ENCODE measurements around the gene RPS6KC1. TPM values are rescaled to one million over a fixed set of nuclear protein-coding genes. Genes with fewer than 3 reads are reported as not detected.

The RPS6KC1 gene
- total RNA-seq, 1 donor from 2014 or later = 32.6 TPM

DNA sequence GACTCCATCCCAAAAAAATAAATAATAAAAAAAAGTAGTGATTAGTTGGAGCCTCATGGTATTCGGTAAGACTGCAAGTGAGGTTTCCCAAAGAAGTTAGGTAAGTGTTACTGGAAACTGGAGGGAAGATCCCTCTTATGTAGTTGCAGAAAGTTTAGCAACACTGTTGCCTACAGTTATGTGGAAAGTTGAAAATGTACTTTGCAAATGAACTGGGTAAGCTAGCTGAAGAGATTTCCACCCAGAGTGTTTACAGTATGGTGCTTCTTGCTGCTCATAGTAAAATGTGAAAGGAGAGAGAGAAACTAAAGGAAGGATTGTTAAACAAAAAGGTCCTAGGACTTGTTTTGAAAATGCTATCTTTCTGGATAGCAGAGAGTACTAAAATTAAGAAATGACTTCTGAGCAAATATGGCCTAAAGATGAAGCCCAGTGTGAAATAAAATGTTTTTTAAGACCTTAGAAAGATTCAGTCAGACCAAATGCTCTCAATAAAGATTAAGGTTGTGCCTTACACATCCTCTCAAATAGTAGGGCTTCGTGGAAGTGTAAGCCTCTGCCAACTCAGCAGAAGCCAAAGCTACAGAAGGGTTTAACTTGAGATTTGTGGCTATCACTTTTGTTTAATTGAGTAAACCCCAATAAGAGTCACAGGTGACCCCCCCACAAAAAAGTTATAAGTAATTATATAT is 31.5 kb downstream of the RPS6KC1 start:
- no peaks in the 10 kb centered on the region for H3K4me1 ChIP-seq
- H3K4me3 ChIP-seq = no peak overlapping the region
- H2AFZ ChIP-seq (replicated peaks) = no peak overlapping the region
- H3K27ac ChIP-seq = no peak overlapping the region
- Mint-ChIP-seq H3K4me3 (no peak overlapping the region), H3K27me3 (ENCODE audit: insufficient read depth, low read depth) (no peaks in the 10 kb centered on the region), H3K36me3 (peaks cover 10% of the 10 kb centered on the region), H3K9me3 (no peaks in the 10 kb centered on the region), H3K27ac (no peak overlapping the region), H3K4me1 (no peaks in the 10 kb centered on the region)
- H3K27me3 ChIP-seq = no peaks in the 10 kb centered on the region
- H4K20me1 ChIP-seq (ENCODE audit: low read depth) = no peaks in the 10 kb centered on the region
- no peaks in the 10 kb centered on the region for H3K36me3 ChIP-seq
- no peak for DNase-seq (ENCODE audit: low spot score)
- no peaks in the 10 kb centered on the region for H3F3A ChIP-seq (ENCODE audit: low read depth)
- TF ChIP-seq EZH2 (IDR thresholded peaks at IDR 0.05) = no peak
- TF ChIP-seq, protein P1, sequence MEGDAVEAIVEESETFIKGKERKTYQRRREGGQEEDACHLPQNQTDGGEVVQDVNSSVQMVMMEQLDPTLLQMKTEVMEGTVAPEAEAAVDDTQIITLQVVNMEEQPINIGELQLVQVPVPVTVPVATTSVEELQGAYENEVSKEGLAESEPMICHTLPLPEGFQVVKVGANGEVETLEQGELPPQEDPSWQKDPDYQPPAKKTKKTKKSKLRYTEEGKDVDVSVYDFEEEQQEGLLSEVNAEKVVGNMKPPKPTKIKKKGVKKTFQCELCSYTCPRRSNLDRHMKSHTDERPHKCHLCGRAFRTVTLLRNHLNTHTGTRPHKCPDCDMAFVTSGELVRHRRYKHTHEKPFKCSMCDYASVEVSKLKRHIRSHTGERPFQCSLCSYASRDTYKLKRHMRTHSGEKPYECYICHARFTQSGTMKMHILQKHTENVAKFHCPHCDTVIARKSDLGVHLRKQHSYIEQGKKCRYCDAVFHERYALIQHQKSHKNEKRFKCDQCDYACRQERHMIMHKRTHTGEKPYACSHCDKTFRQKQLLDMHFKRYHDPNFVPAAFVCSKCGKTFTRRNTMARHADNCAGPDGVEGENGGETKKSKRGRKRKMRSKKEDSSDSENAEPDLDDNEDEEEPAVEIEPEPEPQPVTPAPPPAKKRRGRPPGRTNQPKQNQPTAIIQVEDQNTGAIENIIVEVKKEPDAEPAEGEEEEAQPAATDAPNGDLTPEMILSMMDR (IDR thresholded peaks at IDR 0.05) = no peak
- TF ChIP-seq EZH2phosphoT487 (IDR thresholded peaks at IDR 0.05) = no peak
- H3K9ac ChIP-seq = no peak overlapping the region
- no peak overlapping the region for H3K4me2 ChIP-seq
- H3K79me2 ChIP-seq (ENCODE audit: low read depth) = no peaks in the 10 kb centered on the region
- H3K9me3 ChIP-seq (ENCODE audit: low read depth) = no peaks in the 10 kb centered on the region

DNA sequence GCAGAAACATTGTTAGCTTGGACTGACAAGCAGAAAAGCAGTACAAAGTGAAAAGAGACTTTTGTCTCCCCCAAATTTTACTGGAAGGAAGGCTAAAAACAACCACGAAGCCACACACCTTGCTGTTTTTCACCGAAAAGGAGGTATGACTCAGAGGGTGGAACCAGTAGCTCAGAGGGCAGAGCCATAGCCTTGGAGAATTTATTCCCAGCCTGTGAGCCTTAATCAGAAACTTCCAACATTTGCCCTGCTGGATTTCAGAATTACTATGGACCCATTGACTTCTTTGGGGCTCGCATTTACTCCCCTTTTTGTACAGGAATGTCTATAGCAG is 32.0 kb downstream of the RPS6KC1 start:
- no peaks in the 10 kb centered on the region for H3K4me1 Mint-ChIP-seq
- no peaks in the 10 kb centered on the region for H4K20me1 ChIP-seq (ENCODE audit: low read depth)
- no peaks in the 10 kb centered on the region for H3F3A ChIP-seq (ENCODE audit: low read depth)
- H3K4me3 Mint-ChIP-seq = no peak overlapping the region
- H3K79me2 ChIP-seq (ENCODE audit: low read depth) = no peaks in the 10 kb centered on the region
- H3K36me3 ChIP-seq = no peaks in the 10 kb centered on the region
- no peak for DNase-seq (ENCODE audit: low spot score)
- H2AFZ ChIP-seq (replicated peaks) = no peak overlapping the region
- H3K4me1 ChIP-seq = no peaks in the 10 kb centered on the region
- no peak overlapping the region for H3K27ac Mint-ChIP-seq
- no peaks in the 10 kb centered on the region for H3K9me3 Mint-ChIP-seq
- H3K27ac ChIP-seq = no peak overlapping the region
- no peak overlapping the region for H3K4me2 ChIP-seq
- H3K27me3 Mint-ChIP-seq (ENCODE audit: insufficient read depth, low read depth) = no peaks in the 10 kb centered on the region
- peaks cover 10% of the 10 kb centered on the region for H3K36me3 Mint-ChIP-seq
- H3K9me3 ChIP-seq (ENCODE audit: low read depth) = no peaks in the 10 kb centered on the region
- H3K27me3 ChIP-seq = no peaks in the 10 kb centered on the region
- no peak overlapping the region for H3K4me3 ChIP-seq
- no peak overlapping the region for H3K9ac ChIP-seq
- TF ChIP-seq EZH2phosphoT487 (IDR thresholded peaks at IDR 0.05) = no peak
- TF ChIP-seq, protein P1 (IDR thresholded peaks at IDR 0.05) = no peak
- no peak for TF ChIP-seq EZH2 (IDR thresholded peaks at IDR 0.05)

DNA sequence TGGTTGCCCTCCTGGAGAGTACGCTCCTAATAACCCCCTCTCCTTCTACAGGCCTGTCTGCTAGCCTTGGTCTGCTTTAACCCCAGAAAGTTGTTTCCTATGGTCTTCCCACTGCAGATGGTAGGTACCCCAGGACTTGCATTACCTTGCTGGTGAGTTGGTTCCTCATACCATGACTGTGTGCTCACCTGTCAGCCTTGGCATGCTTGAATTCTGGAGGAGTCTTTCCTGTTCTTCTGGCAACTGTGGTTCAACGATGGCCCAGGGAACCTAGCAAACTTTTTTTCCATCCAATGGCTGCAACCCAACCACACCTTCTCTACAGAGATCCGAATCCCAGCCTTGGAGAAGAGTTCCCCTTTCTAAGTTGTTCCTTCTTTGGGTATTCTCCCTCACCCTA is 36.9 kb downstream of the RPS6KC1 start:
- Histone ChIP-seq H2AFZ (replicated peaks) (no peak overlapping the region), H3K36me3 (no peaks in the 10 kb centered on the region), H3K4me1 (no peaks in the 10 kb centered on the region), H3K4me2 (no peak overlapping the region), H3K79me2 (ENCODE audit: low read depth) (no peaks in the 10 kb centered on the region), H3K27ac (no peak overlapping the region), H3K9ac (no peak overlapping the region), H3K9me3 (ENCODE audit: low read depth) (no peaks in the 10 kb centered on the region), H3K4me3 (no peak overlapping the region), H4K20me1 (ENCODE audit: low read depth) (no peaks in the 10 kb centered on the region), H3F3A (ENCODE audit: low read depth) (no peaks in the 10 kb centered on the region), H3K27me3 (no peaks in the 10 kb centered on the region)
- DNase-seq (ENCODE audit: low spot score) = no peak
- Mint-ChIP-seq H3K36me3 (peaks cover 12% of the 10 kb centered on the region), H3K4me3 (no peak overlapping the region), H3K27ac (no peak overlapping the region), H3K4me1 (no peaks in the 10 kb centered on the region), H3K9me3 (no peaks in the 10 kb centered on the region), H3K27me3 (ENCODE audit: insufficient read depth, low read depth) (no peaks in the 10 kb centered on the region)
- TF ChIP-seq EZH2 (IDR thresholded peaks at IDR 0.05) (no peak), EZH2phosphoT487 (IDR thresholded peaks at IDR 0.05) (no peak)
- TF ChIP-seq, protein P1 (IDR thresholded peaks at IDR 0.05) = no peak
